HepG2 (cell line): ENCODE data around the gene SMAD3. TPM values are rescaled to one million over a fixed set of nuclear protein-coding genes. Genes with fewer than 3 reads are reported as not detected.

Source experiments
- EHMT2 ChIP-seq: fragments of 200-600 bp; sonication (generic); IDR thresholded peaks from 2 replicates; pipeline ENCODE4 v1.7.0; 2017; ENCODE audit warnings: antibody characterized with exemption, low read depth, low read length, borderline replicate concordance
- POGZ ChIP-seq: sonication (generic); formaldehyde crosslinking; IDR thresholded peaks from 2 replicates; pipeline ENCODE4 v1.4.0; 2020; ENCODE audit warnings: mild to moderate bottlenecking, missing genetic modification reagents
- PRDM4 ChIP-seq: sonication (generic); formaldehyde crosslinking; IDR thresholded peaks from 2 replicates; pipeline ENCODE4 v1.9.0; 2021; ENCODE audit warnings: missing genetic modification reagents, borderline replicate concordance
- RARG ChIP-seq: sonication (generic); formaldehyde crosslinking; IDR thresholded peaks from 2 replicates; pipeline ENCODE4 v1.4.0; 2020; ENCODE audit warnings: low read depth, mild to moderate bottlenecking, missing genetic modification reagents
- ZBTB1 ChIP-seq: sonication (generic); formaldehyde crosslinking; IDR thresholded peaks from 2 replicates; pipeline ENCODE4 v1.4.0; 2020; ENCODE audit warnings: missing genetic modification reagents, borderline replicate concordance
- ZBTB38 ChIP-seq: sonication (generic); formaldehyde crosslinking; IDR thresholded peaks from 2 replicates; pipeline ENCODE4 v1.5.1; 2020; ENCODE audit warnings: mild to moderate bottlenecking, missing genetic modification reagents
- ZBTB39 ChIP-seq: sonication (generic); formaldehyde crosslinking; IDR thresholded peaks from 2 replicates; pipeline ENCODE4 v1.5.0; 2020; ENCODE audit warnings: missing genetic modification reagents
- ZBTB7A ChIP-seq: sonication (generic); formaldehyde crosslinking; IDR thresholded peaks from 2 replicates; pipeline ENCODE4 v1.8.0; 2022; ENCODE audit warnings: mild to moderate bottlenecking, missing genetic modification reagents
- ZFP37 ChIP-seq: sonication (generic); formaldehyde crosslinking; IDR thresholded peaks from 2 replicates; pipeline ENCODE4 v1.4.0; 2020; ENCODE audit warnings: missing genetic modification reagents, borderline replicate concordance
- ZNF275 ChIP-seq: sonication (generic); formaldehyde crosslinking; IDR thresholded peaks from 2 replicates; pipeline ENCODE4 v1.8.0; 2022; ENCODE audit warnings: missing genetic modification reagents, mild to moderate bottlenecking, inconsistent platforms, borderline replicate concordance
- ZNF33B ChIP-seq: sonication (generic); formaldehyde crosslinking; IDR thresholded peaks from 2 replicates; pipeline ENCODE4 v1.5.1; 2020; ENCODE audit warnings: mild to moderate bottlenecking, missing genetic modification reagents
- ZNF441 ChIP-seq: sonication (generic); formaldehyde crosslinking; IDR thresholded peaks from 2 replicates; pipeline ENCODE4 v1.7.0; 2021; ENCODE audit warnings: missing genetic modification reagents, borderline replicate concordance
- ZNF496 ChIP-seq: sonication (generic); formaldehyde crosslinking; IDR thresholded peaks from 2 replicates; pipeline ENCODE4 v1.8.1; 2023; ENCODE audit warnings: mild to moderate bottlenecking, moderate library complexity, missing genetic modification reagents; ENCODE audit not compliant: insufficient replicate concordance
- ZNF605 ChIP-seq: sonication (generic); formaldehyde crosslinking; IDR thresholded peaks from 2 replicates; pipeline ENCODE4 v1.8.0; 2022; ENCODE audit warnings: mild to moderate bottlenecking, missing genetic modification reagents
- ZNF691 ChIP-seq: sonication (generic); formaldehyde crosslinking; IDR thresholded peaks from 2 replicates; pipeline ENCODE4 v1.4.0; 2020; ENCODE audit warnings: missing genetic modification reagents, low read depth, mild to moderate bottlenecking, borderline replicate concordance
- ZNF710 ChIP-seq: sonication (generic); formaldehyde crosslinking; IDR thresholded peaks from 2 replicates; pipeline ENCODE4 v1.5.0; 2020; ENCODE audit warnings: mild to moderate bottlenecking, missing genetic modification reagents, borderline replicate concordance
- ZNF782 ChIP-seq: sonication (generic); formaldehyde crosslinking; IDR thresholded peaks from 2 replicates; pipeline ENCODE4 v1.4.0; 2020; ENCODE audit warnings: missing genetic modification reagents, mild to moderate bottlenecking, borderline replicate concordance
- ZNF784 ChIP-seq: sonication (generic); formaldehyde crosslinking; IDR thresholded peaks from 2 replicates; pipeline ENCODE4 v1.5.1; 2020; ENCODE audit warnings: missing genetic modification reagents, mild to moderate bottlenecking, borderline replicate concordance
- polyA plus RNA-seq, 8 experiments: library from polyadenylated mRNA; depleted of rRNA in 3 of 8; stranded (reverse) in 7 of 8; unstranded in 1 of 8; fragments of >200 nt; fragmentation: Illumina TruSeq in 4 of 8; extraction: Trizol in 4 of 8; gene quantifications; 2 replicates each; pipeline versions ENCODE4 v1.2.1 to v1.2.3, GENCODE V29; 2011 to 2016; ENCODE audit warnings: low read depth in 4 of 8, missing spikeins in 1 of 8, mixed read lengths in 1 of 8; ENCODE audit not compliant: insufficient read depth in 1 of 8
- total RNA-seq, 5 experiments: library from RNA; depleted of rRNA; stranded (reverse); fragments of >200 nt; fragmentation: Illumina TruSeq; extraction: Trizol; gene quantifications; 2 replicates each; pipeline ENCODE4 v1.2.3, GENCODE V29; 2016; ENCODE audit warnings: low read depth in 1 of 5

The SMAD3 gene
- total and polyA plus RNA-seq, 2 of the 13 experiments (the other 11 are each of a cell fraction or from before 2014, with no cell fraction given): 8.6 to 56.3 TPM

GRCh38 chr15:67146875-67147381 is 81.5 kb downstream of the SMAD3 start (continued):
- TF ChIP-seq ZFP37 (CRISPR knock-in tag): peak; percentile 78; the same call in 1 of the 2 replicates
- TF ChIP-seq ZNF691 (CRISPR knock-in tag): no peak; the same call in 1 of the 2 replicates
- TF ChIP-seq ZNF710 (CRISPR knock-in tag): peak; percentile 98
- no peak for TF ChIP-seq EHMT2
- TF ChIP-seq PRDM4 (CRISPR knock-in tag): no peak
- TF ChIP-seq ZBTB7A (CRISPR knock-in tag): 0 out of 2 replicates have a peak, but pooled peaks have one; percentile 44
- TF ChIP-seq ZNF496 (CRISPR knock-in tag): no peak
- TF ChIP-seq POGZ: peak; percentile 64
- TF ChIP-seq ZNF784 (CRISPR knock-in tag): no peak
- peak; percentile 50; the same call in 1 of the 2 replicates for TF ChIP-seq ZNF275
- TF ChIP-seq ZBTB39 (CRISPR knock-in tag): no peak
- TF ChIP-seq ZBTB38 (CRISPR knock-in tag): peak; percentile 65; the same call in 1 of the 2 replicates
- TF ChIP-seq ZNF782 (CRISPR knock-in tag): no peak
- no peak; the same call in 1 of the 2 replicates for TF ChIP-seq ZNF441 (CRISPR knock-in tag)
- TF ChIP-seq ZBTB1 (CRISPR knock-in tag): no peak
- no peak for TF ChIP-seq RARG
- TF ChIP-seq ZNF605 (CRISPR knock-in tag): no peak
- TF ChIP-seq ZNF33B (CRISPR knock-in tag): no peak
